GM19099 (cell line): Measurements from ENCODE around the gene PTPRK.

Experiments used
- POLR2A ChIP-seq: IDR thresholded peaks from 3 replicates; pipeline ENCODE4 v1.6.1; 2011; ENCODE audit warnings: low read depth; ENCODE audit not compliant: insufficient read length; ENCODE audit errors: extremely low read depth

PTPRK gene

DNA sequence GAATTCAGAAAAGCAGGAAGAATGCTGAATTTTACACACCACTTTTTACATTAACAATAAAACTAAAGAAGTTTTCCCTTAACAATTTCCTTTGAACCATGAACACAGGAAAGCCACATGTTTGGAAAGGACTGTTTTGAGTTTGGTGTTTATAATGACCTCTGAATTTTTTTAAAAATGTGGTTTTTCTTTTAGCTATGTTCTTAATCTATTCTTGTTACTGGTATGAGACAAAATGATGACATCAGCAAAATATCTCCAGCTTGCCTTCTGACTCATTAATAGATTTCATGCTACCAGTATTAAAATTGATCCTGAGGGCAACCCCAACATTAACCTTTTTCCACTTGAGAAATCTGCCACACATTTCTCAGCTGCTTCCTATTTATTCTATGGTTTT, 402.0 kb downstream of the PTPRK start:
- TF ChIP-seq POLR2A = no peak

DNA sequence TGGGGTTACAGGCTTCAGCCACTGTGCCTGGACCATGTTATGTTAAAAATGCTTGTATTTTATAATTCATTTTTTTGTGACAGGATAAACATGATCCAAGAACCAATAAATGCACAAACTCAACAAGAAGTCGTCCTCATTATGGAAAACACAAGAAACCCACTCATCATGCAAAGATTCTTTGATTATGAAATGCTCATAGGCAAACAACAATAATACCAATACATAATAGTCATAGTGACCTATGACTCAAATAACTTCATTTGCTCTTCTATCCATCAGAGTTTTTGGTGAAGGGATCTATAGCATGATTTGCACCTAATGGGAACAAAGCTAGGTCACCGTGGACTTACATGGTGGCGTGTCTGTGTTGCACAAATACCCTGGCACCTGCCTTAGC, 402.5 kb downstream of the PTPRK start:
- no peak for TF ChIP-seq POLR2A

DNA sequence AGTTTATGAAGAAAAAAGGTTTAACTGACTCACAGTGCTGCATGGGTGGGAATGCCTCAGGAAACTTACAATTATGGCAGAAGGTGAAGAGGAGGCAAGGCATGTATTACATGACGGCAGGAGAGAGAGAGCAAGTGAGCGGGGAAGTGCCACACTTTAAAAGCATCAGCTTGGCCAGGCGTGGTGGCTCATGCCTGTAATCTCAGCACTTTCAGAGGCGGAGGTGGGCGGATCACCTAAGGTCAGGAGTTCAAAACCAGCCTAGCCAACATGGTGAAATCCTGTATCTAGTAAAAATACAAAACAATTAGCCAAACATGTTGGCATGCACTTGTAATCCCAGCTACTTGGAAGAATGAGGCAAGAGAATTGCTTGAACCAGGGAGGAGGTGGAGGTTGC, 406.2 kb downstream of the PTPRK start:
- no peak for TF ChIP-seq POLR2A

DNA sequence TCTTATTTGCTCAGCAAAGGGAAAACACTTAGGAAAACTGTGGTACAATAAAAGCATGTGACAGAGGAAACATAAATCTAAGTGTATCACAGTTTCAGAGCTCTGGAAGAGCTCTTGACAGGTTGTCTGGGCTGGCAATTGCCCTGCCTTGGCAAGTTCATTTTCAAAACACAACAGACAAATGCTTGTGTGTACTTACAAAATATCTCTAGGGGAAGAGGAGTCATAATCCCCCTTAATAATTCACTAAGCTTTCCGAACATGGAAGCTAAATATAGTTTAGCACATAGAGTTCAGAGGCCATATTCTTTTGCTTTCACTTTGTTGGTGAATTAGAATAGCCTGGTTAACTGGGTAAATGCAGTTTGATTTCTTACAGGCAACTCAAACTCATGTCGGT, 407.9 kb downstream of the PTPRK start:
- no peak for TF ChIP-seq POLR2A

DNA sequence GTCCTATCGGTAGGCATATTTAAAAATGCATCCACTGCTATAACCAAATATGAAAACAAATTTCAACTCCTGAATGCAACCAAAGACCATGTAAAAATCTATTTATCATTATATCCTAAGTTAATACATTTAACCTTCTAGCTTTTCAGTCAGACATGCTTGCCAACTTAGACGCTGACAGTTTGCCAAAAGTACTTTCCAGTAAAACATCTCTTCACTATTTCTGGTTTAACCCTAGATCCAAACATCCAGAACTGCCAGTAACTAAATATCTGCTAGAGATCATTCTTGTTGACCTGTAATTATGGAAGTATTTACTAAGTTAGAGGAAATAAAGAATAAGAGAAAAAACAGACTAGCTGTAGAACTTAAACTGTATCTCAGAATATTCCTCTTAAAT, 409.3 kb downstream of the PTPRK start:
- no peak for TF ChIP-seq POLR2A

DNA sequence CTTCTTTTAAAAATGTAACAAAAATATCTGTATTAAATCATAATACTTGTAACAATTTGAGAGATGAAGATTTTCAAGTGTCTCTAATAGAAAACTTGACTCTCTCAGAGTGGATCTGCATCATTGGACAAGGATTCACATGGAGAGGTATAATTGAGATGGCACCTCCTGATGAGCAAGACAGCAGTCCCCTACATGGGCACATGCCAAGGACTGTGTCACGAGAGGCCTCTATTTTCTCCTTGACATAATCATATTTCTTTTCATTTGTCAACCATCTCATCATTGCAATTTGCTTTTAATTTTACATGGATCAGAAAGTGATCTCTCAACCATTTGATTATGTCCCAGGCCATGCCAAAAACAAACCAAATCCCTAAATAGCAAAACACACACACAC, 412.7 kb downstream of the PTPRK start:
- no peak for TF ChIP-seq POLR2A

DNA sequence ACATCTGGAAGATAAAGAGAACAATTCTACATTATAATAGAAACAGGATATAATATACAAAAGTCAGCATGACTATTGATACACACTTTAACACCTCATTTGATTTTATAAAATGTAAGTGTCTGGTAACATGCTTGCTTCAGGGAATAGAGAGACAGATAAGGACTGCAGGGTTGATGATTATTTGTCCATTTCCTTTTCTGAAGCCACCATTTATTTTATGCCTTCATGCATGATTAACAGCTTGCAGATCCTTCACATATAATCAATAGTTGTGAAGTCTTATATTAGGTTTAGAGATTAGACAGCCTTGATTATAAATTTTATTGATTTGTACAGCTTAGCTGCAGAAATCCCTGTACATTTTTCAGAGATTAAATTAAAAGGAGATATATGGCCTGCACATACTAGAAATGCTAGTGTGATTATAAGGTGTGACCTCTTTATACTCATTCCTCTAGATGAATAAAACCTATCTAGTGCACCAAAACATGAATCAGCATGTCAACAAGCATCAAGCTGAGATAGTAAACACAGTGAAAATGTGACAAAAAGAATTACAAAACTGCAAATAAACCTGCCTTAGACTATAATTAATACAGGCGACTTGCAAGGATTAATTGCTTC, 420.7 kb downstream of the PTPRK start:
- no peak for TF ChIP-seq POLR2A

DNA sequence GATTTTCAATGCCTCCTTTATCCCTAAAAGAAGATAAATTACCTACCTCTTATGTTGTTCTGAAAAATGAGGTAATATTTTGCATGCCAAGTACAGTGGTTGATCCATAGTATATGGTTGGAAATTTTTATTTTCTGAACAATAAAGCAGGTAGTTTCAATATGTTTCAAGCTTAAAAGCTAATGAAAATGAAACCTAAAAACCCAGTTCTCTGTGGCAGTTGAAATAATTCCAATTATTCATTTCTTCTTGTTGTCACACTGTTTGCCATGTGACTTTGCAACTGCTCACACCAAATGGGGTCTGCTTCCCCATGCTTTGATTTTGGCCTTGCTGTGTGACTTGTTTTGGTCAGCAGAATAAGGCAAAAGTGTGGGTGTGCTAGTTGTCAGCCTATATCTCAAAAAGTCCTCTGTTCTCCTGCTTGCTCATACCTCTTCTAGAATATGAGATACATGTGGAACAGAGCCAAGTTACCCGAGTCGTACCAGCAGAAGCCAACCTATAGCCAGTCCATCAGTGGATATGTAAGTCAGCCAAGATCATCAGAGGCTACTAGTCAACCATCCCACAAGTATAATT, 422.3 kb downstream of the PTPRK start:
- TF ChIP-seq POLR2A = no peak

DNA sequence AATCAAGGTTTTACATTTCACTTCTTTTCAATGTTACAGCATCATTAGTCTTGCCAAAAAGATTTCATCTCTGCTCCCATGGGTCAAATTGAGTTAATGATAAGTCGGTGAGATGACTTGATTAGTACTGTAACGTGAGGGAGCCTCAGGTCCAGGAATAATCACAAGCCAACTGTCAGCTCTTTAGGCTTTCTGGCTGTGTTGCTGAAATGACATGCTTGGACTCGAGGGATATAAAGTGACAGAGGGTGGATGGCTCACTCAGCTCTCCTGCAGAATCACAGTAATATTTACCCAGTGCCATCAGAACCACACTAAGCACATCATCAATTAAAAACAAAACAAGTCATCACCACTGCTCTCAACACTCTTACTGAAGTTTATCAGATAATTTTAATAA, 423.4 kb downstream of the PTPRK start:
- no peak for TF ChIP-seq POLR2A

DNA sequence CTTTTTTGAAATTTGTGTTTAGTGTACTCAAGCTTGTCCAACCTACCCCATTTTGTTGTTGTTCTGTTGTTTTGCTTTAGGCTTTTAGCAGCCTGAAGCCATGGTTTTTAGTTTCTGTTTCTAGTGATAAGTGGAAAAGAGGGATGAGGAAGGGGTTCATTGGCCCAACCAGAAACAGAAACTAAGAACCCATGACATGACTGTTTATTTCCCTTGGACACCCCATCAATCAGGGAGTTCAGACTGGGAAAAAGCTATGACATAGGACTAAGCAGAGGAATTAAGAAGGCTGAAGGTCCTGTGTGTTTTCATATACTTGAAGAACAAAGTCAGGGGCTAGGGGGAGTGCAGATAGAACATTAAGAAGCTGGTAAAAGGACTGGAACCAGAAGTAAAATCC, 425.0 kb downstream of the PTPRK start:
- TF ChIP-seq POLR2A = no peak

DNA sequence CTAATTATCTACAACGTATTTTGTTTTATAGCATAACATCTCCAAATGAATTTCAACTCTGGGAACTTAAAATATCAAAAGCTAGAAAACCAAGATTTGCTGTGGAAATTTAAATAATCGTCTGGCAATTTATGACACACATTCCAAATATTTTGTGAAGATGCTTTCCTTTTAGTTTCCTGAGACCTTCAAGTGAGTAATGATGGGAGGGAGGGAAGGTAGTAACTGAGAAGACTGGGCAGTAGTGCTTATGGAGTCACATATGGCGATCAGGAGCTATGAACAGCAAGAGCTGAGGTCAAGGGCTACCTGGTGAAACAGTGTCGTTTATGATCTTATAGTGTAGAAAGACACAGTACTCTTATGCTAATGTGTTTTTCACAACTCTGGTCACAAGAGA, 441.4 kb downstream of the PTPRK start:
- no peak for TF ChIP-seq POLR2A

DNA sequence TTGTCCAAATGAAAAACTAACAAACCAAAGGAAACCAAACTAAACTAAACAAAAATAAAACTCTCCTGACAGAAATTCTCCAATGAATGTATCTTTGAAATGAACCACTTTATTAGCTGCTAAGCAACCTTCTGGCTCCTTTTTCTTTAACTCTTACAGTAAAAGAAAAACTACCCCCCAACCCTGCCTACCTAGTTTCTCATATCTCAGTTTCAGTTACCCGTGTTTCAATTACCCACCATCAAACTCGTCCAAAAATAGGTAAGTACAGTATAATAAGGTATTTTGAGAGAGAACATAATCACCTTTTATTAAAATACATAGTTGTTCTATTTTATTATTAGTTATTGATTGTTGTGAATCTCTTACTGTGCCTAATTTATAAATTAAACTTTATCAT, 442.1 kb downstream of the PTPRK start:
- TF ChIP-seq POLR2A = no peak

DNA sequence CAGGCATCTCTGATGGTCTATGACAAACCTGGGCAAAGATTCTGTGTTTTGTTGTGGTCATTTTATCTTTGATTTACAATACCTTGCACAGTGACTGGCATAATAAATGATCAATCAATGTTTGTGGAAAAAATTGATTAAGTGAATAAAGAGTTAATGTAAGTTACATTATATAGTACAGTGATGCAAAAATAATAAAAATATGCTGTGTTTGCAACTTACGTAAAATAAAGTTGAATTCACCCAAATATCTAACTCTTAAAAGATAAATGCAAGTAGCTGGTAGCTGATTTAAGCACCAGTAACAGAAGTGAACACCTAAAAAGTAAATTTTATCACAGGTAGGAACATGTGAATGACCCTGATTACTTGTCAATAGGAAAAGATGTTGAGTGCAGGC, 443.6 kb downstream of the PTPRK start:
- TF ChIP-seq POLR2A = no peak

DNA sequence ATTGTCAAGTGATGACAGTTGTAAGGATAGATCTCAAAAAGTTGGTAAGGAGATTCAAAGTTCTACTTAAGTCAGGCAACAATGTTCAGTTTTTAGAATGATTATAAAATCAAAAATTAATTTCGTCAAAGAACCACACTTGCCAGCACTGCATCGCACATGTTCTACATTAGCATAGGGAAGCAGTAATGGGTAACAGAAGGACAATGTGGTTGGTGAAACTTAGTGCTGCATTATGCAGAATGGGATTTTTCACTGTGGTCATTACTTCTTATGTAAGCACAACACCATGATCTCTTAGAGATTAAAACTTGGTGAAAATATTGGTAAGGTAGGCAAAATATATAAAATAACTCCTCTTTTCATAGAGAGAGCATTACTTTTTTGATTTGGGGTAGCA, 445.8 kb downstream of the PTPRK start:
- no peak for TF ChIP-seq POLR2A

DNA sequence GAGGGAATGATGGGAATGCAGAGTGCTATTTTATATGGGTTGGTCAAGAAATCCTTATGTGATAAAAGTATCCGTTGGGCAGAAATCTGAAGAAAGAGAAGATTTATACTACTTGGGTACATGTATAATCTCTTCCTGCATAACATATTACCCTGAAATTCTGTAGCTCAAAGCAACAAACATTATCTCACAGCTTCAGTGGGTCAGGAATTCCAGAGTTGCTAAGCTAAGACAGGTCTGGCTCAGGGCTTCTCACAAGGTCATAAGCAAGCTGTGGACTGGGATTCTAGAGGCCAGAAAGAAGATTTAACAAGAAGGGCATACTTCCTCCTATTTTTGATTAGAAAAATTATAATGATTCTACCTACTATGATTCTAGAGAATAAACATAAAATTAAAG, 447.0 kb downstream of the PTPRK start:
- TF ChIP-seq POLR2A = no peak

DNA sequence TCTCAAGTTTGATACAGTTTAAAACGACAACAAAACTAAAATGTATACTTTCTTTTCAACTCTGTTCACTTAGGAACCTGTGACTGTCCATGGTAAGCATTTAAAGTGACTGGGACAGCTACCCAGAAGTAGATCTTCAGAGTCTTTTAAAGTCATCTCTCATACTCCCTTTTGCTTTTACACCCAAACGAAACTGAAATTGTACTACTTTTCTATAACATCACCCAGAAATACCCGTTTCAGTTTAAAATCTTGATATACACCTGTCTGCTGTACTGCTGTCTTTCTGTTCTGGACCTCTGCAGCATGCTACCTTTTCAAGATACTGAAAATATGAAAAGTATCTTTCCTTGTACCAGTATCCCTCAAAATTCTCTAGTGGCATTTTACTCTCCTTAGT, 449.2 kb downstream of the PTPRK start:
- no peak for TF ChIP-seq POLR2A

DNA sequence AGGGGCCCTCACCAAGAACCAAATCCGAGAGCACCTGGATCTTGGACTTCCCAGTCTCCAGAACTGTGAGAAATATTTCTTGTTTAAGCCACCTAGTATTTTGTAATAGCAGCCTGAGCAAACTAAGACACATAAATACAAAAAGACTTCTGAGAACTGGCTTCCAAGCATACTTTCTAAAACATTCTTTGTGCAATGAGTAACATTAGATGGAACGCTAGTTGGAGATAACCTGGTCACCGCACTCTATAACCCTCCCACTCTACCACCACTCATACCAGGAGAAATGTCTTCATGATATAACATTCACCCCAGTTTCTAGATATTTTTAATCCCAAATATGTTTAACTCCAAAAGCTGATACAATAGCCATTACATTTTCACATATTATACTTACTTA, 450.0 kb downstream of the PTPRK start:
- TF ChIP-seq POLR2A = no peak

DNA sequence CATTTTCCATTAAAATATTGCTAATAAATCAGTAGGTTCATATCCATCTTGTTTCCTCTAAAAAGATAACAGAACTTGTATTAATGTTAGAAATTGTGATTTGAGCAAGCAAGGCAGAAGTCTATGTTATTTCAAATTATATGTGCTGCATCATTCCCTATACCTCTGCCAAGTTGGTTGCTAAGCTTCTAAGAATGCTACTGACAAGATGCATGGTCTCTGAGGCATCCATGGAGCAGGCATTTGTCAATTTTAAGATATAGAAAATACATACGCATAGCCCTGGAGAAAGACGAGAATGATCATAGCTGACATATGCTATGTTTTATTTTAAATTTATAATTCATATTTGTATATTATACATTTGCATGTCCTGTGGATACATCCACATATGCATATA, 451.2 kb downstream of the PTPRK start:
- no peak for TF ChIP-seq POLR2A

DNA sequence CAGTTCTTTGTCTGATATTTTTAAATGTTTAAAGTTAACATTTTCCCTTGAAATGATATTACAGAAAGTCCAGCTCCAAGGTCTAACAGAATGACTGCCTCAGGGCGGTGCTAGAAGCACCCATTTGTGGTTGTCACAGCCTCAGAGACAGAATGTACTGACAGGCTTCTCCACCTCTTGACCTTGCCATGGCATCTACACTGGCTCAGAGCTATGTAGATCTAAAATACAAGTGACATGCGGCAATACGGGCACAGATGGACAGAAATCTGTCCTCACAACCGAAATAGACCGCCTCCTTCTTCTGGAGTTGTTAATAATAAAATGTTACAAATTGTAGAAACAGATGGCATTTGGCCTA, 452.3 kb downstream of the PTPRK start:
- no peak for TF ChIP-seq POLR2A
